HepG2 (cell line): ENCODE results near the gene CLEC4M.

Experiments used
- ATF3 ChIP-seq: sonication (generic); formaldehyde crosslinking; IDR thresholded peaks from 2 replicates; pipeline ENCODE4 v1.4.0; 2020; ENCODE audit warnings: missing genetic modification reagents
- CEBPZ ChIP-seq: IDR thresholded peaks from 2 replicates; pipeline ENCODE4 v1.6.1; 2012; ENCODE audit warnings: low read length, improper control_type of control experiment
- CTCF ChIP-seq: sonication (generic); formaldehyde crosslinking; IDR thresholded peaks from 2 replicates; pipeline ENCODE4 v1.5.0; 2020; ENCODE audit warnings: mild to moderate bottlenecking, missing genetic modification reagents, moderate library complexity
- LRRFIP1 ChIP-seq: sonication (generic); formaldehyde crosslinking; conservative IDR thresholded peaks from 2 replicates; pipeline ENCODE4 v1.4.0; 2020; ENCODE audit warnings: missing genetic modification reagents
- MXI1 ChIP-seq: IDR thresholded peaks from 3 replicates; pipeline ENCODE4 v1.6.1; 2012; ENCODE audit warnings: low read depth, low read length, inconsistent platforms, borderline replicate concordance
- PBX3 ChIP-seq: sonication (generic); formaldehyde crosslinking; IDR thresholded peaks from 2 replicates; pipeline ENCODE4 v1.8.1; 2023; ENCODE audit warnings: missing genetic modification reagents, inconsistent platforms, borderline replicate concordance
- POLR2A ChIP-seq, 2 experiments: IDR thresholded peaks; 2 replicates each; pipeline ENCODE4 v1.6.1; 2011; ENCODE audit warnings: low read depth in 2 of 2, low read length in 2 of 2, mild to moderate bottlenecking in 1 of 2, moderate library complexity in 1 of 2; ENCODE audit not compliant: insufficient read depth in 1 of 2
- POLR2AphosphoS5 ChIP-seq: IDR thresholded peaks from 2 replicates; pipeline ENCODE4 v1.6.1; 2012; ENCODE audit warnings: low read depth, low read length
- REST ChIP-seq, 2 experiments: IDR thresholded peaks; 2 replicates each; pipeline ENCODE4 v1.6.1; 2011 to 2012; ENCODE audit warnings: low read length in 2 of 2, borderline replicate concordance in 1 of 2, low read depth in 1 of 2, mild to moderate bottlenecking in 1 of 2, moderate library complexity in 1 of 2
- RFX5 ChIP-seq: IDR thresholded peaks from 2 replicates; pipeline ENCODE4 v1.6.1; 2011; ENCODE audit warnings: low read depth, low read length, improper control_type of control experiment
- ZNF205 ChIP-seq: IDR thresholded peaks from 2 replicates; pipeline ENCODE4 v1.6.1; 2018; ENCODE audit warnings: missing biosample characterization, missing genetic modification reagents
- ZNF256 ChIP-seq: sonication (generic); formaldehyde crosslinking; conservative IDR thresholded peaks from 2 replicates; pipeline ENCODE4 v1.4.0; 2020; ENCODE audit warnings: missing genetic modification reagents

- TF ChIP-seq PBX3 (CRISPR knock-in tag) (no peak), MXI1 (no peak), ATF3 (CRISPR knock-in tag) (no peak), REST (IDR thresholded peaks at IDR 0.05; ENCODE audit: borderline replicate concordance in 1 of 2, low read depth in 1 of 2, low read length in 2 of 2) (no peak), RFX5 (no peak), CEBPZ (no peak), ZNF205 (no peak), POLR2A (IDR thresholded peaks at IDR 0.05; ENCODE audit: insufficient read depth in 1 of 2, low read depth in 2 of 2, low read length in 2 of 2) (no peak), ZNF256 (no peak), CTCF (CRISPR knock-in tag) (no peak), POLR2AphosphoS5 (no peak), LRRFIP1 (no peak)
Measured at GRCh38 chr19:7718668-7719067, 44.4 kb upstream of the CLEC4M start.
